GM23338 (cell line): ENCODE results near the gene PABPN1. TPM values are rescaled to one million over a fixed set of nuclear protein-coding genes. Genes with fewer than 3 reads are reported as not detected.

Source experiments
- CREB1 ChIP-seq: fragments of 250-450 bp; sonication (Bioruptor Pico); IDR thresholded peaks from 2 replicates; pipeline ENCODE4 v1.5.0; 2020; ENCODE audit warnings: low read depth, mild to moderate bottlenecking, moderate library complexity
- EZH2 ChIP-seq: fragments of 200-600 bp; sonication (generic); IDR thresholded peaks from one replicate; pipeline ENCODE4 v1.8.0; 2017; ENCODE audit warnings: antibody characterized with exemption, mild to moderate bottlenecking, low read depth; ENCODE audit not compliant: unreplicated experiment
- EZH2phosphoT487 ChIP-seq: fragments of 200-600 bp; sonication (generic); IDR thresholded peaks from one replicate; pipeline ENCODE4 v1.8.1; 2018; ENCODE audit warnings: antibody characterized with exemption; ENCODE audit not compliant: unreplicated experiment
- NANOG ChIP-seq: IDR thresholded peaks from 2 replicates; pipeline ENCODE4 v1.6.1; 2016; ENCODE audit warnings: antibody characterized with exemption, borderline replicate concordance
- REST ChIP-seq: IDR thresholded peaks from one replicate; pipeline ENCODE4 v1.6.1; 2018; ENCODE audit warnings: antibody characterized with exemption; ENCODE audit not compliant: unreplicated experiment
- polyA plus RNA-seq: library from polyadenylated mRNA; unstranded; fragments of >200 nt; fragmentation: Nextera tagmentation; extraction: Ambion mirVana; gene quantifications from 2 replicates; pipeline ENCODE4 v1.2.1, GENCODE V29; 2016
- total RNA-seq: library from RNA; depleted of rRNA; stranded (reverse); fragments of >200 nt; shearing (Covaris generic); gene quantifications from 2 replicates; pipeline ENCODE4 v1.2.3, GENCODE V29; 2014; rRNA removed

PABPN1 gene
- total and polyA plus RNA-seq, 2 experiments from 2014 or later: 116 to 342 TPM

GRCh38 chr14:23373041-23373440 is 51.8 kb downstream of the PABPN1 start (continued):
- TF ChIP-seq REST (no peak), CREB1 (CRISPR knock-in tag) (no peak), NANOG (no peak), EZH2phosphoT487 (no peak), EZH2 (no peak)

Other genes starting within 250 kb of the PABPN1 start
- 169 and 172 TPM in 2 replicates for gene ACIN1, start 226.3 kb upstream of the PABPN1 start, total RNA-seq
- 73.6 and 76.1 TPM in 2 replicates for gene ACIN1, start 226.3 kb upstream of the PABPN1 start, polyA plus RNA-seq
- gene C14orf119, start 226.0 kb upstream of the PABPN1 start, total RNA-seq: 49.4 and 57.4 TPM in 2 replicates
- gene C14orf119, start 226.0 kb upstream of the PABPN1 start, polyA plus RNA-seq: 114 and 118 TPM in 2 replicates
- not detected in 2 replicates for gene CIROP, start 216.5 kb upstream of the PABPN1 start, total RNA-seq
- not detected in 2 replicates for gene CIROP, start 216.5 kb upstream of the PABPN1 start, polyA plus RNA-seq
- not detected in 2 replicates for gene CEBPE, start 202.2 kb upstream of the PABPN1 start, total RNA-seq
- gene CEBPE, start 202.2 kb upstream of the PABPN1 start, polyA plus RNA-seq: not detected in 2 replicates
- gene SLC7A8, start 137.8 kb upstream of the PABPN1 start, total RNA-seq: 105 and 117 TPM in 2 replicates
- 122 and 124 TPM in 2 replicates for gene SLC7A8, start 137.8 kb upstream of the PABPN1 start, polyA plus RNA-seq
- not detected in 2 replicates for gene RNF212B, start 83.5 kb upstream of the PABPN1 start, total RNA-seq
- gene RNF212B, start 83.5 kb upstream of the PABPN1 start, polyA plus RNA-seq: 0.68 TPM in 1 of 2 replicates, not detected in the other
- 4.5 and 5.3 TPM in 2 replicates for gene HOMEZ, start 35.3 kb upstream of the PABPN1 start, total RNA-seq
- 7.9 and 8.4 TPM in 2 replicates for gene HOMEZ, start 35.3 kb upstream of the PABPN1 start, polyA plus RNA-seq
- gene PPP1R3E, start 18.6 kb upstream of the PABPN1 start, total RNA-seq: 0.66 and 2.3 TPM in 2 replicates
- 1.8 and 2.5 TPM in 2 replicates for gene PPP1R3E, start 18.6 kb upstream of the PABPN1 start, polyA plus RNA-seq
- 11.0 and 12.3 TPM in 2 replicates for gene BCL2L2, start 14.6 kb upstream of the PABPN1 start, total RNA-seq
- 3.5 and 3.6 TPM in 2 replicates for gene BCL2L2, start 14.6 kb upstream of the PABPN1 start, polyA plus RNA-seq
- 52.6 and 56.6 TPM in 2 replicates for gene SLC22A17, start 31.4 kb downstream of the PABPN1 start, total RNA-seq
- gene SLC22A17, start 31.4 kb downstream of the PABPN1 start, polyA plus RNA-seq: 28.6 and 29.5 TPM in 2 replicates
- gene EFS, start 43.7 kb downstream of the PABPN1 start, total RNA-seq: 13.6 and 18.9 TPM in 2 replicates
- 5.1 and 6.4 TPM in 2 replicates for gene EFS, start 43.7 kb downstream of the PABPN1 start, polyA plus RNA-seq
- not detected in 2 replicates for gene IL25, start 51.4 kb downstream of the PABPN1 start, total RNA-seq
- gene IL25, start 51.4 kb downstream of the PABPN1 start, polyA plus RNA-seq: not detected in 2 replicates
- gene CMTM5, start 55.6 kb downstream of the PABPN1 start, total RNA-seq: 0.24 and 0.27 TPM in 2 replicates
- gene CMTM5, start 55.6 kb downstream of the PABPN1 start, polyA plus RNA-seq: not detected in 2 replicates
- 0.03 and 0.23 TPM in 2 replicates for gene MYH6, start 86.8 kb downstream of the PABPN1 start, total RNA-seq
- 0.10 and 2.1 TPM in 2 replicates for gene MYH6, start 86.8 kb downstream of the PABPN1 start, polyA plus RNA-seq
- not detected in 2 replicates for gene MYH7, start 114.2 kb downstream of the PABPN1 start, total RNA-seq
- gene MYH7, start 114.2 kb downstream of the PABPN1 start, polyA plus RNA-seq: 0.05 TPM in 1 of 2 replicates, not detected in the other
- gene NGDN, start 148.2 kb downstream of the PABPN1 start, total RNA-seq: 48.6 and 67.1 TPM in 2 replicates
- gene NGDN, start 148.2 kb downstream of the PABPN1 start, polyA plus RNA-seq: 81.6 and 90.8 TPM in 2 replicates
- 9.9 and 11.6 TPM in 2 replicates for gene ZFHX2, start 230.3 kb downstream of the PABPN1 start, total RNA-seq
- 18.5 and 22.4 TPM in 2 replicates for gene ZFHX2, start 230.3 kb downstream of the PABPN1 start, polyA plus RNA-seq
- 15.0 and 21.3 TPM in 2 replicates for gene THTPA, start 234.8 kb downstream of the PABPN1 start, total RNA-seq
- 6.3 and 8.6 TPM in 2 replicates for gene THTPA, start 234.8 kb downstream of the PABPN1 start, polyA plus RNA-seq
- 63.5 and 70.8 TPM in 2 replicates for gene AP1G2, start 246.3 kb downstream of the PABPN1 start, total RNA-seq
- 53.7 and 55.3 TPM in 2 replicates for gene AP1G2, start 246.3 kb downstream of the PABPN1 start, polyA plus RNA-seq